Measurements from ENCODE around the gene KCNC2.

KCNC2 gene

DNA sequence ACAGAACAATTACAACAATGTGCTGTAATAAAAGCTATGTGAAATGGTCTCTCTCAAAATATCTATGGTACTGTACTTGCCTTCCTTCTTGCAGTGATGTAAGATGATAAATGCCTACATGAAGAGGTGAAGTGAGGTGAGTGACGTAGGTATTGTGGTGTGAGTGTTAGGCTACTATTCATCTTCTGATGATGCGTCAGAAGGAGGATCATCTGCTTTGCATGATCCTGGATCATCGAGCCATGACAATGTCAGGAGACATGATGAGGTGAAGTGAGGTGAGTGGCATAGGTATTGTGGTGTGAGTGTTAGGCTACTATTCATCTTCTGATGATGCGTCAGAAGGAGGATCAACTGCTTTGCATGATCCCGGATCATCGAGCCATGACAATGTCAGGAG lies 105.8 kb downstream of the KCNC2 start:
- DNase-seq (ENCODE audit: insufficient read length) (no peak), FAIRE-seq (no peak)
- TF ChIP-seq POLR2AphosphoS5 (IDR thresholded peaks at IDR 0.05; ENCODE audit: low read depth, low read length) = no peak
- TF ChIP-seq POLR2A (IDR thresholded peaks at IDR 0.05; ENCODE audit: low read depth, low read length) = no peak

DNA sequence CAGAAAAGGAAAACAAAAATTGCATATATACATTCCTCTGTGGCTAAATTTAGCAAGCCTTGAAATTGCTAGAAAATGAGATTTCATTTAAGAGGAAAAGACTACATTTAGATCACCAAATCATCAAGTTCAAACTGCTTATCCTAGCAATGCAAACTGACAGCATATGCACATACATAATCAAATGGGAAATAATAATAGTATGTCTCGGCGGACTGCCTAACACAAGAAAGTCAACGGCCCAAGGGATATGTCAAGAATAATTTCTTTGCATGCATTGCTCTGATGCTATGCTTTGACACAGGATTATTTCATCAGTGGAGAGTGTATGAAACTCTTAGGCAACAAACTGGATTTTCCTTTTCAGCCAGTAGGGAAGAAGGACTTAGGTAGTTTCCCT lies 107.9 kb downstream of the KCNC2 start:
- TF ChIP-seq TAF1 (IDR thresholded peaks at IDR 0.05; ENCODE audit: borderline replicate concordance, low read depth, low read length) = no peak
- TF ChIP-seq POLR2A (IDR thresholded peaks at IDR 0.05; ENCODE audit: low read depth, low read length) = no peak
- no peak for TF ChIP-seq POLR2AphosphoS5 (IDR thresholded peaks at IDR 0.05; ENCODE audit: low read depth, low read length)
- DNase-seq (ENCODE audit: insufficient read length) (no peak), FAIRE-seq (no peak)

DNA sequence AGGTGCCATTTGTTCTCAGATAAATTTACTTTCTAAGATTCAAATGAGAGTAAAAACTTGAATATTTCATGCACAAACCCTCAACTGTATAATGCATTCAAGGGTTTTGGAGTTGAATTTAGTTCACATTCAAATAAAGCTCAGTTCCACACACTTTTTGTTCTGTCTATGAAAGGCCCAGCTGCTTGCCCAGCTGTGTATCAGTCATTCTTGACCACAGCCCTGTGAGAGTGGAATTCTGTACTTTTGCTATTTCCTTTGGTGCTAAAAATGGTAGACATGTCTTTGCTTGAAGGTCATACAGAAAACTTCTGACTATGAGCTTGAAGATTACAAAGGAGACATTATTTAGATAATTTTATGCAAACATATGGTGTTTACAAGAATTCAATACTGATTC lies 110.4 kb downstream of the KCNC2 start:
- TF ChIP-seq TAF1 (IDR thresholded peaks at IDR 0.05; ENCODE audit: borderline replicate concordance, low read depth, low read length) = no peak
- no peak for TF ChIP-seq POLR2A (IDR thresholded peaks at IDR 0.05; ENCODE audit: low read depth, low read length)
- TF ChIP-seq POLR2AphosphoS5 (IDR thresholded peaks at IDR 0.05; ENCODE audit: low read depth, low read length) = no peak
- no peak for FAIRE-seq

DNA sequence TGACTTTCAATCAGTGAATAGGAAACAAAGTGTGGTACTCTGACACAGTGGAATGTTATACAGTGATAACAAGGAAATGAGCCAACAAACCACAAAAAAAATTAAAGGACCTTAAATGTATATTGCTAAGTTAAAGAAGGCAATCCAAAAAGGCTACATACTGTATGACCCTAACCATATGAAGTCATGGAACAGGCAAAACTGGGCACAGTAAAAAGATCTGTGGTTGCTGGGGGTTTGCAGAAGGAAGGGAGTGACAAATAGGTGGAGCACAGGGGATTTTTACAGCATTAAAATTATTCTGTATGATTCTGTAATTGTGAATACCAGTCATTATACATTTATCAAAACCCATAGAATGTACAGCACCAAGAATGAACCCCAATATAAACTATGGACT lies 112.6 kb downstream of the KCNC2 start:
- no peak for FAIRE-seq
- no peak for DNase-seq (ENCODE audit: insufficient read length)
- TF ChIP-seq TAF1 (IDR thresholded peaks at IDR 0.05; ENCODE audit: borderline replicate concordance, low read depth, low read length) (no peak), POLR2A (IDR thresholded peaks at IDR 0.05; ENCODE audit: low read depth, low read length) (no peak), POLR2AphosphoS5 (IDR thresholded peaks at IDR 0.05; ENCODE audit: low read depth, low read length) (no peak)

More for the DNA sequence above, 110.4 kb downstream of the KCNC2 start:
- DNase-seq (ENCODE audit: insufficient read length) = no peak

DNA sequence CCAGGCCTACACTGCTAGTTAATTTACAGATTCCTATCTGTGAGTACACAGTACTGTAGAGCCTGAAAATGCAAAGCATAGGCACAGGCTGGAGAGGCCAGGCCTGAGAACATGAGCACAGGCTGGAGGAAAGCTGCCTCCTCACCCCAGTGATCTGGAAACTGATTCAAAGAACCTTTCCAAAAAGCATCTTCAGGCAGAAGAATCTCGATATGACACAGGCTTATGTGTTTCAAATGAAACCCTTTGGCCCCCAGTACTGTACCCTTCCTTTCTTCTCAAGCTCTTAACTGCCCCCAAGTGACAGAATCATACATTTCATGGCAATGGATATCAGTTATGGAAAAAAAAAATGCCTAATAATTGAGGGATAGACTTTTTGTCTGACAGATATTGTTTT lies 122.0 kb downstream of the KCNC2 start:
- no peak for FAIRE-seq
- no peak for DNase-seq (ENCODE audit: insufficient read length)
- TF ChIP-seq POLR2A (IDR thresholded peaks at IDR 0.05; ENCODE audit: low read depth, low read length) (no peak), POLR2AphosphoS5 (IDR thresholded peaks at IDR 0.05; ENCODE audit: low read depth, low read length) (no peak)

DNA sequence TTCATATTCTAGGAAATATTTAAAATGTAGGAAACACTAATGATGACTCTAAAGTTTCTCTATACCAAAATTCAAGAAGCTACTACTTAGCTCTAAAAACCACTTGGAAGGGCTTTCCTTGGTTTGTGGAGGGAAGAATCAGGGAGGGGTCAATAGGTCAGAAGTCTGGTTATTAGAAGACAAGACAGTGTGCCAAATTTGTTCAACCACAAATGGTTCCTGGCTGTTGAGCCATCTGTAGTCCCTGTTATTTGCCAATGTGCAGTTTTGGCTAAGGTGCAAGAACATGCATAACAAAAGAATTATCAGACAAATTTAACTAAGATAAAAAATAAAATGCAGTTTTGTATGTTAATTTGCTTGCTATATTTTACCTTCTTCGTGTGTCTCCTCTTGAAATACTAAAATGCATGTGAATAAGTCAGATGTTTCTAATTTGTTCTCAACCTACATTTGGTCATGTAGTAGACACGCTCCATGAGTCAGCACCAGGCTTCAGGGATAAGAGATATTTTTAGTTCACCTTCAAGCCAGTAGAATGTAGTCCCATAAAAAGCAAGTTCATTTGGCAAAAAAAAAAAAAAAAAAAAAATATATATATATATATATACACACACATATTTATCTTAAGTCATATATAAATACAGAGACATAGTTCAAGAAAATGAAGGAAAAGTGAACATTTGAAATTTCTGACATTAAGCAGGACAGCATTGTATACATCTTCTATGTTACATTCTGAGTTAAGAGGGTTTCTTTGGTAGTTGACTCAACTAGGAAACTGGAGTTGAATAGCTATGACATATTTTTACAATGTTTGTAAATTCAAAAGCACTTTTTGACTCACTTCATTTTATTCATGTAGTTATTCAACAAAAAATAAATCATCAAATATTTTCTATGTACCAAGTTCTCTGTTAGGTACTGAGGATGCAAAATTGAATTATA lies 123.3 kb downstream of the KCNC2 start:
- DNase-seq (ENCODE audit: insufficient read length) (no peak), FAIRE-seq (no peak)
- no peak for TF ChIP-seq POLR2AphosphoS5 (IDR thresholded peaks at IDR 0.05; ENCODE audit: low read depth, low read length)
- no peak for TF ChIP-seq TAF1 (IDR thresholded peaks at IDR 0.05; ENCODE audit: borderline replicate concordance, low read depth, low read length)
- no peak for TF ChIP-seq POLR2A (IDR thresholded peaks at IDR 0.05; ENCODE audit: low read depth, low read length)

DNA sequence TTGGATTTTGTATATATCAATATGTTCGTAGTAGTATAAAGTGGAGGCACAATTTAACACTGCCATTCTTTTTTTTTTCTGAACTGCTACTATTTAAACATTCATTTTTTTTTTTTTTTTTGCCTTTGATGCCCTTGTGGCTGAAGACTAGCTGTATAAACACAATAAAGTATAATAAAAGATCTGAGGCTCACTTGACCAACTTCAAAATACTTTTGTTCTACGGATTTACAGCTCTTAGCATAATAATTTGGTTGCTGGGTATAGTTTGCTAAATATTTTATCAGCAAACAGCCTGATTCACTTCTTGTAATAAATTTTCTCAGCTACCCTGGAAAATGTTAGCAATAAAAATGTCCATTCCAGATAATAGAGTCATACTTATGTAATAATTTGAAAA lies 128.3 kb downstream of the KCNC2 start:
- DNase-seq (ENCODE audit: insufficient read length) = no peak
- no peak for FAIRE-seq
- TF ChIP-seq TAF1 (IDR thresholded peaks at IDR 0.05; ENCODE audit: borderline replicate concordance, low read depth, low read length) (no peak), POLR2A (IDR thresholded peaks at IDR 0.05; ENCODE audit: low read depth, low read length) (no peak), POLR2AphosphoS5 (IDR thresholded peaks at IDR 0.05; ENCODE audit: low read depth, low read length) (no peak)

DNA sequence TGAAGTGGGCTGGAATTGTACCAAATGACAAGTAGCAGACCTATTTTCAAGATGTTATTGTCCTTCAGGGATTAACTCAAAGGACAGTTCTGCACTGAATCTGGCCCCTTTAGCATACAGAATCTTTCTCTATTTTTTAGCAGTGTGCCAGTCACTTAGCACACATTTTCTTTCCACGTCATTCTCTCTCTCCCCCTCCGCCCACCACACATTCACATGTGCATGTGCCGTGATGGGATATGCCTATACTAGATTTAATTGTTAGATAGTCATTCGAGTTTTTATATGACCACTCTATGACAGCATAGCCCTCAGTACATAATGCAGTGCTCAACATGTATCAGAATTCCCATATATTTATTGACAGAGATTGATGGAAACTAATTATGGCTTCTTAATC lies 129.1 kb downstream of the KCNC2 start:
- DNase-seq (ENCODE audit: insufficient read length) = no peak
- TF ChIP-seq POLR2AphosphoS5 (IDR thresholded peaks at IDR 0.05; ENCODE audit: low read depth, low read length) = no peak
- no peak for FAIRE-seq

DNA sequence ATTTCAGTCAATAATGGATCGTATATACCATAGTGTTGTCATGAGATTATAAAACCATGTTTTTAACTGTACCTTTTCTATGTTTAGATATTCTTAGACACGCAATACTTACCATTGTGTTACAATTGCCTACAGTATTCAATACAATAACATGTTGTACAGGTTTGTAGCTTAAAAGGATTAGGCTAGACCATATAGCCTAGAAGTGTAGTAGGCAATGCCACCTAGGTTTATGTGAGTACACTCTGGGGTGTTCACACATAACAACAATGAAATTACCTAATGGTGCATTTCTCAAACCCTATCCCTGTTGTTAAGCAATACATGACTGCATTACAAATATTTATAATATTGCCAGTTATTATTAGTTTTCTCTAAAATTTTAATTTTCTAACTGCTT lies 144.2 kb downstream of the KCNC2 start:
- TF ChIP-seq POLR2AphosphoS5 (IDR thresholded peaks at IDR 0.05; ENCODE audit: low read depth, low read length) (no peak), TAF1 (IDR thresholded peaks at IDR 0.05; ENCODE audit: borderline replicate concordance, low read depth, low read length) (no peak), POLR2A (IDR thresholded peaks at IDR 0.05; ENCODE audit: low read depth, low read length) (no peak)
- FAIRE-seq (no peak), DNase-seq (ENCODE audit: insufficient read length) (no peak)

DNA sequence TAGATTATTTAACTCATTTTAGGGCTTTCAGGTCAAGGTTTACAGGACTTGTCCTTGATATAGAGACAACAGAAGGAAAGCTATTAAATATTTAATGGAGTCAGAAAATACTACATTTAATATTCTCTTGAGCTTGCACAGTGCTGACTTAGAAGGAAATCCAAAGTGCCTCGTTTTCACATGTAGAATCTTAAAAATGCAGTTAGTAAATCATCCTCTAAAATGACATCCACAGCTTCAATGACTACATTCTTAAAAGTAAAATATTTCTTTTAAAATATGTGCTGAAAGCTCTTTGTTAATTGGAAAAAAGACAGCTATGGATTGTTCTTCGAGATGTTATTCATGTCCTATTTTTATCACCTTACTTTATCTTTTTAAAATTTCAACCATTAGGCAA lies 146.9 kb downstream of the KCNC2 start:
- TF ChIP-seq TAF1 (IDR thresholded peaks at IDR 0.05; ENCODE audit: borderline replicate concordance, low read depth, low read length) (no peak), POLR2A (IDR thresholded peaks at IDR 0.05; ENCODE audit: low read depth, low read length) (no peak)

DNA sequence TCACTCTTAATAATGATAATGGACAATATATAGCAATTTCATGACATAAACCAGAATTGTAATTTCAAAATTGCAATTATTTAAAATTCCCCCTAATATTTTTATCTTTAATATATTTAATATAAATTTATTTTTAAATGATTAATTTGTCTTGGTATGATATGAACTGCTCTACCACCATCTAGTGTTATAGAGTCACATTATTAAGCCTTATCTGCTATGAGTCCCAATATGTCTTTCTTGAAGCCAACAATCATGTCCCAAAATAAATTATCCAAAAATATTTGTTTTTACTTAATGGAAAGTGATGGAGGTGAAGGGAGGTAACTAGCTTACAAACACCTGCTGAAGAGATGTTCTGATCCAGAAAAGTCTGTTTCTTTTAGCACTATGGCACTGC lies 151.4 kb downstream of the KCNC2 start:
- DNase-seq (ENCODE audit: insufficient read length) (no peak), FAIRE-seq (no peak)
- no peak for TF ChIP-seq TAF1 (IDR thresholded peaks at IDR 0.05; ENCODE audit: borderline replicate concordance, low read depth, low read length)
- no peak for TF ChIP-seq POLR2A (IDR thresholded peaks at IDR 0.05; ENCODE audit: low read depth, low read length)
- TF ChIP-seq POLR2AphosphoS5 (IDR thresholded peaks at IDR 0.05; ENCODE audit: low read depth, low read length) = no peak

More for the DNA sequence above, 146.9 kb downstream of the KCNC2 start:
- DNase-seq (ENCODE audit: insufficient read length) (no peak), FAIRE-seq (no peak)

DNA sequence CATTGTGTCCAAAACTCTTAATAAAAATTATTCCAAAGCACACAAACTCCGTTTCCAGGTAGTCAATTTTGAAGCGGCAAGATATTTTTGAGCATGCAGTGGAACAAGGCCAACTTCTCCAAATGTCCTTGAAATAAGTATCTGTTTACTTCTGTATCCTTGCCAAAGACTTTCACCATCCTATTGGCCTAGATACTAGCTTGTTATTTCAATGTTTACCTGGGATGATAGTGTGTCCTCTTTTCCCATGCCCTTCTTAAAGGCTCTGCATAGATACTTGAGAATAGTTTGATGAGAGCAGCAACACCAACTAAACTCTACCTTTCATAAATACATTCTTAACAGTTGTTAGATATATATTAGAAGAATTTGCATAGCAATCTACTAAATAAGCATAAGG lies 160.9 kb downstream of the KCNC2 start:
- FAIRE-seq = no peak
- TF ChIP-seq POLR2A (IDR thresholded peaks at IDR 0.05; ENCODE audit: low read depth, low read length) (no peak), TAF1 (IDR thresholded peaks at IDR 0.05; ENCODE audit: borderline replicate concordance, low read depth, low read length) (no peak), POLR2AphosphoS5 (IDR thresholded peaks at IDR 0.05; ENCODE audit: low read depth, low read length) (no peak)
- no peak for DNase-seq (ENCODE audit: insufficient read length)

Measured in GM12892 (cell line).